Activated CD4-positive, alpha-beta T cell treated with anti-CD3 and anti-CD28 coated beads, Interleukin-2, amount 50 U/mL, for 1 hour (primary cell): Measurements from ENCODE around the gene DHRS2.
"Not testable (repeated sequence)": the region's sequence is repeated elsewhere in the genome, so short reads cannot be mapped to it uniquely, and the experiment has no call there.

ENCODE experiments used
- DNase-seq: peaks from one replicate; pipeline ENCODE4 v3.0.0-alpha.2; 2020

DHRS2 gene

GRCh38 chr14:23650506-23650905, 14.3 kb downstream of the DHRS2 start:
- DNase-seq = no peak

- no peak for DNase-seq
These were observed 16.9 kb downstream of the DHRS2 start for GRCh38 chr14:23653051-23653450.

GRCh38 chr14:23654231-23654630, 18.1 kb downstream of the DHRS2 start:
- DNase-seq = no peak

GRCh38 chr14:23657959-23658470, 21.9 kb downstream of the DHRS2 start:
- DNase-seq = no peak

GRCh38 chr14:23660290-23661226, 24.4 kb downstream of the DHRS2 start:
- no peak for DNase-seq

- DNase-seq = no peak
These were observed 25.4 kb downstream of the DHRS2 start for GRCh38 chr14:23661542-23661941.

GRCh38 chr14:23663127-23663526, 27.0 kb downstream of the DHRS2 start:
- DNase-seq = no peak

- no peak for DNase-seq
These were observed 27.5 kb downstream of the DHRS2 start for GRCh38 chr14:23663711-23664110.

- no peak for DNase-seq
These were observed 28.2 kb downstream of the DHRS2 start for GRCh38 chr14:23664207-23664885.

GRCh38 chr14:23665302-23666016, 29.3 kb downstream of the DHRS2 start:
- no peak for DNase-seq

- DNase-seq = no peak
These were observed 31.0 kb downstream of the DHRS2 start for GRCh38 chr14:23667134-23667533.

GRCh38 chr14:23669441-23669840, 33.3 kb downstream of the DHRS2 start:
- no peak for DNase-seq

- DNase-seq = no peak
These were observed 34.3 kb downstream of the DHRS2 start for GRCh38 chr14:23670481-23670880.

GRCh38 chr14:23672200-23672599, 36.0 kb downstream of the DHRS2 start:
- no peak for DNase-seq

- no peak for DNase-seq
These were observed 39.2 kb downstream of the DHRS2 start for GRCh38 chr14:23675337-23675736.

GRCh38 chr14:23675906-23676305, 39.7 kb downstream of the DHRS2 start:
- DNase-seq = no peak

- DNase-seq = no peak
These were observed 45.2 kb downstream of the DHRS2 start for GRCh38 chr14:23681337-23681736.

GRCh38 chr14:23689709-23690514, 53.7 kb downstream of the DHRS2 start:
- not testable (repeated sequence) for DNase-seq

- DNase-seq = no peak
These were observed 56.3 kb downstream of the DHRS2 start for GRCh38 chr14:23692416-23692815.

GRCh38 chr14:23693252-23693775, 57.1 kb downstream of the DHRS2 start:
- no peak for DNase-seq

GRCh38 chr14:23694085-23694948, 58.2 kb downstream of the DHRS2 start:
- DNase-seq = no peak
